ENCODE results near the gene TIMP2. TPM values are rescaled to one million over a fixed set of nuclear protein-coding genes. Genes with fewer than 3 reads are reported as not detected.
"Not testable (repeated sequence)": the region's sequence is repeated elsewhere in the genome, so short reads cannot be mapped to it uniquely, and the experiment has no call there.

The TIMP2 gene
- total and polyA plus RNA-seq, 8 donors: 158 to 313 (median 179) TPM

DNA sequence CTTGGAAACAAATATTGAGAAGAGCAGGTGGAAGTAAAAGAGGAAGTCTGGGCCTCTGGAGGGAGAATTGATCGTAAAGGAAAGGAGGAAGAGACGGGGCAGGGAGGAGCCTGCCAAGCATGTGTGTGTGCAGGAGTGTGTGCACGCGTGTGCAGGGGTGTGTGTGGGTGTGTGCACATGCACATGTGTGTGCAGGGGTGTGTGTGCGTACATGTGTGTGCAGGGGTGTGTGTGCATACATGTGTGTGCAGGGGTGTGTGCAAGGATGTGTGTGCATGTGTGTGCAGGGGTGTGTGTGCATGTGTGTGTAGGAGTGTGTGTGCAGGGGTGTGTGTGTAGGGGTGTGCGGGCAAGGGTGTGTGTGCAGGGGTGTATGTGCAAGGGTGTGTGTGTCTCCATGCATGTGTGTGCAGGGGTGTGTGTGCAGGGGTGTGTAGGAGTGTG is 32.2 kb downstream of the TIMP2 start:
- intact Hi-C loops (cut with DNase I): no loop called here
- Histone ChIP-seq H3K4me1 (peaks cover 8 to 83% of the 10 kb centered on the region in 2 donors), H3K27ac (peak overlapping the region in 1 of 2 donors; percentile 95), H3K4me3 (no peak overlapping the region), H3K27me3 (no peaks in the 10 kb centered on the region), H3K9me3 (no peaks in the 10 kb centered on the region), H3K36me3 (peaks cover 0 to 5% of the 10 kb centered on the region in 2 donors)
- ATAC-seq: no peak
- no peak for DNase-seq
- TF ChIP-seq, protein P1, sequence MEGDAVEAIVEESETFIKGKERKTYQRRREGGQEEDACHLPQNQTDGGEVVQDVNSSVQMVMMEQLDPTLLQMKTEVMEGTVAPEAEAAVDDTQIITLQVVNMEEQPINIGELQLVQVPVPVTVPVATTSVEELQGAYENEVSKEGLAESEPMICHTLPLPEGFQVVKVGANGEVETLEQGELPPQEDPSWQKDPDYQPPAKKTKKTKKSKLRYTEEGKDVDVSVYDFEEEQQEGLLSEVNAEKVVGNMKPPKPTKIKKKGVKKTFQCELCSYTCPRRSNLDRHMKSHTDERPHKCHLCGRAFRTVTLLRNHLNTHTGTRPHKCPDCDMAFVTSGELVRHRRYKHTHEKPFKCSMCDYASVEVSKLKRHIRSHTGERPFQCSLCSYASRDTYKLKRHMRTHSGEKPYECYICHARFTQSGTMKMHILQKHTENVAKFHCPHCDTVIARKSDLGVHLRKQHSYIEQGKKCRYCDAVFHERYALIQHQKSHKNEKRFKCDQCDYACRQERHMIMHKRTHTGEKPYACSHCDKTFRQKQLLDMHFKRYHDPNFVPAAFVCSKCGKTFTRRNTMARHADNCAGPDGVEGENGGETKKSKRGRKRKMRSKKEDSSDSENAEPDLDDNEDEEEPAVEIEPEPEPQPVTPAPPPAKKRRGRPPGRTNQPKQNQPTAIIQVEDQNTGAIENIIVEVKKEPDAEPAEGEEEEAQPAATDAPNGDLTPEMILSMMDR (IDR thresholded peaks at IDR 0.05): no peak

DNA sequence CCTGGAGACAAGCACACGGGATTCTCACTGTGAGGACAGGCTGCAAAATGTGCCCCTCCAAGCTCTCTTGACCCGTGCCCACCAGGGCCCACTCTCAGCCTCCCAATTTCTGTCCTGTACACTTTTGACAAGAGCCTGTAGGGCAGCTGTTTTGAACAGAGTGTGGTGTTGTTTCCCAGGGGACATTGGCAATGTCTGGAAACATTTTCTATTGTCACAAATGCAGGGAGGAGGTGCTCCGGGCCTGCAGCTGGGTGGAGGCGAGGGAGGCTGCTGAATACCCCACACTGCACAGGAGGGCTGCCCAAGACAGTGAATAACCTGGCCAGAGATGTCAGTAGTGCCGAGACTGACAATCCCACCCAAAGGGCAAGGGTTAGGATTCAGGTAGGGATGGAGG is 32.7 kb downstream of the TIMP2 start:
- intact Hi-C loops (cut with DNase I): no loop called here
- DNase-seq (no peak), ATAC-seq (no peak)
- Histone ChIP-seq H3K4me1 (peaks cover 8 to 87% of the 10 kb centered on the region in 2 donors), H3K27ac (peak overlapping the region; percentile 7 to 95), H3K36me3 (peaks cover 0 to 1% of the 10 kb centered on the region in 2 donors), H3K9me3 (no peaks in the 10 kb centered on the region), H3K4me3 (no peak overlapping the region), H3K27me3 (no peaks in the 10 kb centered on the region)
- TF ChIP-seq, protein P1 (IDR thresholded peaks at IDR 0.05): no peak

DNA sequence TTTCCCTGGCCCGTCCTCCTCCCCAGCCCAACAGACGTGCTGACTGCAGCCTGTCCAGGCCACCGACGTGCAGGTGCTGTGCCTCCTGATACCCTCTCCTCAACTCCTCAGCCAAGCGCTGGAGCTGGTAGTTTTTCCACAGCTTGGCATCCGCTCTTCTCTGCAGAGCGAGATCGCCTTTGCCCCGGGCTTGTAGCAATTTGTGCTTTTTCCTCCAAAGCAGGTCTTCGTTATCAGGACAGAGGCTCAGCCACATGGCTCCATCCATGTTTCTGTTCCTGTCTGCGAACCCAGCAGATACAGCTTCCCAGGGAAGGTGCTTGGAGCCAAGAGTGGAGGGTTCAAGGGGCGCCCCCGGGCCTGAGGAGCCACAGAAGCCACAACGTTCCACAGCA is 33.1 kb downstream of the TIMP2 start:
- H3K36me3 ChIP-seq: no peaks in the 10 kb centered on the region
- H3K27ac ChIP-seq: peak overlapping the region; percentile 56 to 95
- H3K27me3 ChIP-seq: no peaks in the 10 kb centered on the region
- TF ChIP-seq, protein P1 (IDR thresholded peaks at IDR 0.05): no peak
- intact Hi-C loops (cut with DNase I): no loop called here
- ATAC-seq: no peak
- H3K9me3 ChIP-seq: no peaks in the 10 kb centered on the region
- no peak overlapping the region for H3K4me3 ChIP-seq
- no peak for DNase-seq
- H3K4me1 ChIP-seq: peaks cover 8 to 91% of the 10 kb centered on the region in 2 donors

DNA sequence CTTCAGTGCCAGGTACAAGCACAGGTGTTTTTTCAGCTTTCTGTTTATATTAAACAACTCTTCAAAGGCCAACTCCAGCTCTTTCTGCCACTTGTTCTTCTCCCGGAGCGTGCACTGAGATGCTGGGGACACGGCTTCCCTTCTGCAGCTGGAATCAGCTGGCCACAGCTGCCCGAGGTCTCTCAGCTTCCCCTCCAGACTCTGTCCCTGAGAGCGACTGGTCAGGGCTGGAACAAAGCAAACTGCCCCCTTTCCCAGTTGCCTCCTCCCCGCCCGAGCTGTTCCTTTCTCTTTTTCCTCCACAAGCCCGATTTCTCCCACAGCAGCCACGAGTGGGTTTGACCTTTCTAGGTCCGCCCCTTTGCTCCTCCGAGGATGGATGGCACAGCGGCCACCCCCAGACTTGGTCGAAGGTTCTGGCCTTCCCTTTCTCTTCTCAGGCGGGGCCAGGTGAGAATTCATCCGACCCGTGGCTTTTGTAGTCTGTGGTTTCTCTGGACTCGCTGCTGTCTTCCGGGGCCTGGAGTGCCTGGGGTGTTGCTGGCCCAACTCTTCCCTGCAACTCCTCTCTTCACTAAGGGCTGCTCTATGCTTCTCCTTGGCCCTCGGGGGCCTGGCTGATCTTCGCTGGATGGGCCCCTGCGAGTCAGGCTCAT is 33.7 kb downstream of the TIMP2 start:
- Histone ChIP-seq H3K9me3 (no peaks in the 10 kb centered on the region), H3K4me3 (no peak overlapping the region), H3K36me3 (no peaks in the 10 kb centered on the region), H3K4me1 (peaks cover 8 to 90% of the 10 kb centered on the region in 2 donors), H3K27ac (peak overlapping the region; percentile 56 to 95), H3K27me3 (no peaks in the 10 kb centered on the region)
- DNase-seq (peak in 1 of 4 donors; percentile 55), ATAC-seq (peak; percentile 45)
- TF ChIP-seq, protein P1 (IDR thresholded peaks at IDR 0.05): no peak
- intact Hi-C loops (cut with DNase I): no loop called here

DNA sequence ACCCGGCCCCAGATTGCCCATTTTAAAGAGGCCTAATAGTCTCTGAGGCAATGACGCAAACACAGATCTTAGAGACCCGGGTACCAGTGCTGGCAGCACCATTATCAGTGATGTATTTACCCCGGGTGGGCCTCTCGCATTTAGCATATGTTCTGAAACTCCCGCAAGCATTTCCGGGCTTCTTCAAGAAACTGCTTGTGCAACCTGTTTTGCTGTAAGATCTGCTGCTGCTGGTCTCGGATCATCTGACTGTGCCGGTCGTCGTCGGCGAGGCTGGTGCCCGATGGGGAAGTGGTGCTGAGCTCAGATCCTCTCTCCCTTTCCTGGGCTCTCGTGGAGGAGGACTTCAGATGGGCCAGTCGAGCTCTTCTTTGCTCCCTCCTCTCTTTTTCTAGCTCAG is 34.7 kb downstream of the TIMP2 start:
- no peak overlapping the region for H3K4me3 ChIP-seq
- ATAC-seq (peak; percentile 77), DNase-seq (peak in 2 of 4 donors; percentile 89 to 95)
- no peaks in the 10 kb centered on the region for H3K27me3 ChIP-seq
- no peaks in the 10 kb centered on the region for H3K9me3 ChIP-seq
- peaks cover 4 to 90% of the 10 kb centered on the region in 2 donors for H3K4me1 ChIP-seq
- peak overlapping the region; percentile 56 to 95 for H3K27ac ChIP-seq
- H3K36me3 ChIP-seq: no peaks in the 10 kb centered on the region
- TF ChIP-seq, protein P1 (IDR thresholded peaks at IDR 0.05): no peak
- intact Hi-C loops (cut with DNase I): no loop called here

DNA sequence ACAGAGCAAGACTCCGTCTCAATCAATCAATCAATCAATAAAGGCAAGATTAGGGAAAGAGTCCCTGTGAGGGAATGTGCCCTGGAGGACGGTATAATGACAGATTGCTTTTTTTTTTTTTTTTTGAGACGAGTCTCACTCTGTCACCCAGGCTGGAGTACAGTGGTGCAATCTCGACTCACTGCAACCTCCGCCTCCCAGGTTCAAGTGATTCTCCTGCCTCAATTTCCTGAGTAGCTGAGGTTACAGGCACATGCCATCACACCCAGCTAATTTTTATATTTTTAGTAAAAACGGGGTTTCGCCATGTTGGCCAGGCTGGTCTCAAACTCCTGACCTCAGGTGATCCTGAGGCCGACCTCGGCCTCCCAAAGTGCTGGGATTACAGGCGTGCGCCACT is 35.1 kb downstream of the TIMP2 start:
- DNase-seq; H3K36me3 ChIP-seq; H3K27me3 ChIP-seq; H3K4me3 ChIP-seq; intact Hi-C loops (cut with DNase I); H3K9me3 ChIP-seq; ATAC-seq: not testable (repeated sequence)
- Histone ChIP-seq H3K27ac (peak overlapping the region; percentile 56 to 95), H3K4me1 (peaks cover under 1 to 90% of the 10 kb centered on the region in 2 donors)
